Stimulated activated CD4-positive, alpha-beta T cell treated with anti-CD3 and anti-CD28 coated beads, Interleukin-12 subunit alpha, Interleukin-12 subunit beta, amount 100 ng/mL, for 4 hours (primary cell): Measurements from ENCODE around the gene FNDC11.
"Not testable (repeated sequence)": the region's sequence is repeated elsewhere in the genome, so short reads cannot be mapped to it uniquely, and the experiment has no call there.

Experiments
- DNase-seq: peaks from one replicate; pipeline ENCODE4 v3.0.0-alpha.2; 2020

The FNDC11 gene

GRCh38 chr20:63601679-63602078, 47.7 kb downstream of the FNDC11 start:
- not testable (repeated sequence) for DNase-seq

GRCh38 chr20:63602321-63602720, 48.4 kb downstream of the FNDC11 start:
- DNase-seq: no peak
